GM12891 (cell line): Measurements from ENCODE around the gene TNS1.

Experiments used
- DNase-seq: peaks from one replicate; pipeline ENCODE4 v3.0.0; 2011; ENCODE audit warnings: low spot score; ENCODE audit not compliant: insufficient read length
- FAIRE-seq: peaks from 2 replicates; lab custom pipeline; 2011; peaks lifted over from hg19 to GRCh38; lab: Jason Lieb, UNC
- POLR2A ChIP-seq: IDR thresholded peaks from 2 replicates; pipeline ENCODE4 v1.6.1; 2011; ENCODE audit warnings: low read depth, low read length, control low read depth
- POLR2AphosphoS5 ChIP-seq: IDR thresholded peaks from 2 replicates; pipeline ENCODE4 v1.6.1; 2011; ENCODE audit warnings: low read depth, low read length, control low read depth

Gene TNS1

GRCh38 chr2:217751192-217751591 lies 251.6 kb downstream of the TNS1 start:
- no peak for DNase-seq
- no peak for TF ChIP-seq POLR2A
- no peak for TF ChIP-seq POLR2AphosphoS5
- no peak for FAIRE-seq
